ENCODE measurements around the gene IL19. TPM values are rescaled to one million over a fixed set of nuclear protein-coding genes. Genes with fewer than 3 reads are reported as not detected.

IL19 gene
- total and polyA plus RNA-seq, 9 of the 15 experiments (the other 6 are each of a cell fraction or from before 2014, with no cell fraction given), result not detected

- no peak for TF ChIP-seq IRF9 (tag; IDR thresholded peaks at IDR 0.05)
- no peak for TF ChIP-seq NR2C2 (CRISPR knock-in tag; IDR thresholded peaks at IDR 0.05)
- TF ChIP-seq NR2C2 (tag; IDR thresholded peaks at IDR 0.05), result no peak
- TF ChIP-seq CTCF (IDR thresholded peaks at IDR 0.05 in 2 of 3, conservative IDR thresholded peaks at IDR 0.05 in 1 of 3; ENCODE audit: insufficient read depth in 2 of 3, low read depth in 1 of 3, low read length in 3 of 3), result peak; percentile 77 to 87 (median 82)
- TF ChIP-seq FOXJ2 (tag; IDR thresholded peaks at IDR 0.05), result no peak
- TF ChIP-seq HDAC1 (IDR thresholded peaks at IDR 0.05), result 0 out of 4 replicates have a peak, but pooled peaks of 1 of the 2 experiments have one; percentile 14
- TF ChIP-seq KAT2B (IDR thresholded peaks at IDR 0.05; ENCODE audit: low read depth, low read length), result no peak
- TF ChIP-seq ZSCAN32 (CRISPR knock-in tag; IDR thresholded peaks at IDR 0.05), result no peak
- 0 out of 2 replicates have a peak, but pooled peaks have one; percentile 7 for TF ChIP-seq PBX2 (CRISPR knock-in tag; IDR thresholded peaks at IDR 0.05; ENCODE audit: low read depth)
- no peak for TF ChIP-seq PBX2 (tag; conservative IDR thresholded peaks at IDR 0.05; ENCODE audit: low read depth)
- TF ChIP-seq ZNF57 (CRISPR knock-in tag; IDR thresholded peaks at IDR 0.05), result no peak
- peak; percentile 72 to 82 for TF ChIP-seq KDM1A (IDR thresholded peaks at IDR 0.05)
- TF ChIP-seq ZKSCAN1 (IDR thresholded peaks at IDR 0.05; ENCODE audit: low read depth, low read length), result 0 out of 2 replicates have a peak, but pooled peaks have one; percentile 26
- TF ChIP-seq PHF21A (IDR thresholded peaks at IDR 0.05; ENCODE audit: borderline replicate concordance, low read depth), result peak; percentile 18; the same call in 1 of the 2 replicates
- peak; percentile 65 for TF ChIP-seq MEIS2 (IDR thresholded peaks at IDR 0.05; ENCODE audit: partially characterized antibody)
- TF ChIP-seq PRDM10 (IDR thresholded peaks at IDR 0.05; ENCODE audit: partially characterized antibody), result peak; percentile 94
Measured at GRCh38 chr1:206725109-206725963, 45.2 kb upstream of the IL19 start (continued).

Measured in K562 (cell line).